Measurements from ENCODE around the gene ACOD1.

ACOD1 gene

GRCh38 chr13:76932076-76932475, 16.2 kb upstream of the ACOD1 start:
- Mint-ChIP-seq H3K4me1 (ENCODE audit: low read depth in 2 of 2) (no peaks in the 10 kb centered on the region), H3K9me3 (no peaks in the 10 kb centered on the region), H3K4me3 (no peak overlapping the region), H3K27me3 (peaks cover 6 to 11% of the 10 kb centered on the region in 2 donors), H3K36me3 (ENCODE audit: insufficient read depth) (no peaks in the 10 kb centered on the region), H3K27ac (no peak overlapping the region)
- DNase-seq = no peak
- no peak for ATAC-seq (replicated peaks)

DNA sequence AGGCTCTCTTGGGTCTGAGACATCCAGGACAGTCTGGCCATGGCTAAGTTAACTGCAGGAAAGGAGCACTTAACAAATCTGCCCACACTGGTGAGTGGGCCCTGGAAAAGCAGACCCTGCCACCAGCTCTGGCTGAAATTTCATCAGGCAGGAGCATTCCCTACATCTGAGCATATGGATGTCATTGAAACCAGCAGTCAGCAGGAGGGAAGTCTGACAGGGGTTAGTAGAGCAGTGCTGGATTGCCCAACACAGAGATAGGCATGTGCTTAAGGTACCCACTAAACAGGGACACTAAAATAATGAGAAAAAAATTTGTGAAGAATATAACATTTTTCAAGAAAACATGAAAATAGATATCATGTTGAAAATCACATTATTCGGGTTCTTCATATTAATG, 13.6 kb upstream of the ACOD1 start:
- Mint-ChIP-seq H3K27ac (no peak overlapping the region), H3K9me3 (no peaks in the 10 kb centered on the region), H3K4me1 (ENCODE audit: low read depth in 2 of 2) (no peaks in the 10 kb centered on the region), H3K36me3 (ENCODE audit: insufficient read depth) (no peaks in the 10 kb centered on the region), H3K27me3 (peaks cover 9 to 12% of the 10 kb centered on the region in 2 donors), H3K4me3 (no peak overlapping the region)
- DNase-seq (no peak), ATAC-seq (replicated peaks) (no peak)

- H3K36me3 Mint-ChIP-seq (ENCODE audit: insufficient read depth) = no peaks in the 10 kb centered on the region
- no peaks in the 10 kb centered on the region for H3K9me3 Mint-ChIP-seq
- H3K4me3 Mint-ChIP-seq = no peak overlapping the region
- peaks cover 21 to 22% of the 10 kb centered on the region in 2 donors for H3K27me3 Mint-ChIP-seq
- DNase-seq (no peak), ATAC-seq (replicated peaks) (no peak)
- H3K4me1 Mint-ChIP-seq (ENCODE audit: low read depth in 2 of 2) = no peaks in the 10 kb centered on the region
- no peak overlapping the region for H3K27ac Mint-ChIP-seq
Observed at GRCh38 chr13:76936763-76937162, 11.5 kb upstream of the ACOD1 start.

GRCh38 chr13:76937281-76937820, 11.0 kb upstream of the ACOD1 start:
- no peaks in the 10 kb centered on the region for H3K4me1 Mint-ChIP-seq (ENCODE audit: low read depth in 2 of 2)
- no peaks in the 10 kb centered on the region for H3K9me3 Mint-ChIP-seq
- no peaks in the 10 kb centered on the region for H3K36me3 Mint-ChIP-seq (ENCODE audit: insufficient read depth)
- no peak overlapping the region for H3K4me3 Mint-ChIP-seq
- peaks cover 21 to 22% of the 10 kb centered on the region in 2 donors for H3K27me3 Mint-ChIP-seq
- no peak for ATAC-seq (replicated peaks)
- DNase-seq = no peak
- no peak overlapping the region for H3K27ac Mint-ChIP-seq

GRCh38 chr13:76939215-76939614, 9.1 kb upstream of the ACOD1 start:
- H3K4me1 Mint-ChIP-seq (ENCODE audit: low read depth in 2 of 2) = no peaks in the 10 kb centered on the region
- H3K36me3 Mint-ChIP-seq (ENCODE audit: insufficient read depth) = no peaks in the 10 kb centered on the region
- H3K27ac Mint-ChIP-seq = no peak overlapping the region
- H3K27me3 Mint-ChIP-seq = peaks cover 21 to 22% of the 10 kb centered on the region in 2 donors
- no peak overlapping the region for H3K4me3 Mint-ChIP-seq
- H3K9me3 Mint-ChIP-seq = no peaks in the 10 kb centered on the region
- no peak for ATAC-seq (replicated peaks)
- DNase-seq = no peak

GRCh38 chr13:76942363-76942762, 5.9 kb upstream of the ACOD1 start:
- Mint-ChIP-seq H3K27ac (no peak overlapping the region), H3K4me3 (no peak overlapping the region), H3K9me3 (peaks cover 0 to 3% of the 10 kb centered on the region in 2 donors), H3K4me1 (ENCODE audit: low read depth in 2 of 2) (no peaks in the 10 kb centered on the region), H3K36me3 (ENCODE audit: insufficient read depth) (no peaks in the 10 kb centered on the region), H3K27me3 (peaks cover 21 to 22% of the 10 kb centered on the region in 2 donors)
- DNase-seq = no peak
- ATAC-seq (replicated peaks) = no peak

DNA sequence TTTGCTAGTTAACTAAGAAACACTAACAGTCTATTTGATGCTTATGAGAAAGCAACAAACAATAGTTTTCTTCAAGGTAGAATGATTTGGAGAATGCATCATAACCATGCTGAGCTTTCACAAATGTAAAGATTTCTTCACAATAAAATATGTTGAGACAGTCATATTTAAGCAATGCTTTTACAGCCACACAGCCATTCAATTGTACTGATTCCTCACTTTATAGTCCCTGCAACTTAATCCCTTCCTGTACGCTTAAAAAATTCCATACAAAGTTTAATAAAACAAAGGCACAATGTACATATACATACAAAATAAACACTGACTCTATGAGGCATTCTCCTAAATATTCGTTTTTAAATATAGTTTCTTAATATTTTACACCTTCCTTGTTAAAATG, 4.7 kb upstream of the ACOD1 start:
- Mint-ChIP-seq H3K36me3 (ENCODE audit: insufficient read depth) (no peaks in the 10 kb centered on the region), H3K27ac (no peak overlapping the region), H3K4me3 (no peak overlapping the region), H3K4me1 (ENCODE audit: low read depth in 2 of 2) (no peaks in the 10 kb centered on the region), H3K9me3 (peaks cover 0 to 3% of the 10 kb centered on the region in 2 donors), H3K27me3 (peaks cover 17 to 20% of the 10 kb centered on the region in 2 donors)
- ATAC-seq (replicated peaks) (no peak), DNase-seq (no peak)

DNA sequence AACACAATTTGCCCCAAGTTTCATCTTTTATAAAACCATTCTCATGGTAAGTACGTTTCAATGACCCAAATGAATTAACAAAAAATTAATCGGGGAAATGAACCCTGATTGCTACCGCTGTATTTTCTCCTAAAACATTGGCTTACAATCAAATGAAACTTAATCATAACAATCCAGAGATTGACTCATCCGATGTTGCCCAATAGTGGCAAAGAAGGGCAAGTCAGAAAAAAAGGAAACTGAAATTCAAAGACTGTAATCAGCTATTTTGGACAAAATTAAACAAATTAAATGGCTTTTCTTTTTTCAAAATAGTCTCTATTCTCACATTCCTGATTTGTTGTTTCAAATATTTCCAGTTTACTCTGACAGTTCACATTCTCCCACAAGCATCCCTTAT, 3.9 kb upstream of the ACOD1 start:
- H3K36me3 Mint-ChIP-seq (ENCODE audit: insufficient read depth) = no peaks in the 10 kb centered on the region
- ATAC-seq (replicated peaks) (no peak), DNase-seq (no peak)
- H3K4me3 Mint-ChIP-seq = no peak overlapping the region
- no peaks in the 10 kb centered on the region for H3K4me1 Mint-ChIP-seq (ENCODE audit: low read depth in 2 of 2)
- H3K27ac Mint-ChIP-seq = no peak overlapping the region
- H3K9me3 Mint-ChIP-seq = peaks cover 0 to 3% of the 10 kb centered on the region in 2 donors
- H3K27me3 Mint-ChIP-seq = peaks cover 16 to 19% of the 10 kb centered on the region in 2 donors

- Mint-ChIP-seq H3K4me1 (ENCODE audit: low read depth in 2 of 2) (no peaks in the 10 kb centered on the region), H3K27me3 (peaks cover 44 to 53% of the 10 kb centered on the region in 2 donors)
Observed at GRCh38 chr13:76950101-76950500, 1.8 kb downstream of the ACOD1 start.

DNA sequence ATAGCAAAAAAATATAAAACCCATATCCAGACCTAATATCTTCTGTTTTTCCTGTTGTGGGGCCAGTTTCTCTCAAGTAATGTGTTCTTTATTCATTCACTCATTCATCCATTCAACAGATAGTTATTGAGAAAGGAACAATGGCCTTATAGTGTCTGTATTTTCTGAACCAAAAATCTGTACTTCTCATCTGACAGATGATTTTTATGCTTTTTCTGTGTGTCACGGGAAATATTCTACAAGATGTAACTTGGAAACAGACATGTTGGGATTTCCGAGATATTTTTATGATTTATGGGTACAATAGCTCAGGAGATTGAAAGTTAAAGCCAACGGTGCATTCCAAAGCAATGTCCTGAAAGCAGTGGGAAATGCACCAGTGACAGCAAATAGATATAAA, 5.7 kb downstream of the ACOD1 start:
- Mint-ChIP-seq H3K4me1 (ENCODE audit: low read depth in 2 of 2) (no peaks in the 10 kb centered on the region), H3K27me3 (peaks cover 54 to 65% of the 10 kb centered on the region in 2 donors), H3K9me3 (no peaks in the 10 kb centered on the region), H3K4me3 (no peak overlapping the region), H3K36me3 (ENCODE audit: insufficient read depth) (no peaks in the 10 kb centered on the region), H3K27ac (no peak overlapping the region)
- ATAC-seq (replicated peaks) = no peak
- DNase-seq = no peak

More at GRCh38 chr13:76950101-76950500, 1.8 kb downstream of the ACOD1 start:
- H3K9me3 Mint-ChIP-seq = peaks cover 0 to 3% of the 10 kb centered on the region in 2 donors
- H3K4me3 Mint-ChIP-seq = no peak overlapping the region
- no peak for DNase-seq
- no peak overlapping the region for H3K27ac Mint-ChIP-seq
- no peaks in the 10 kb centered on the region for H3K36me3 Mint-ChIP-seq (ENCODE audit: insufficient read depth)
- ATAC-seq (replicated peaks) = no peak

DNA sequence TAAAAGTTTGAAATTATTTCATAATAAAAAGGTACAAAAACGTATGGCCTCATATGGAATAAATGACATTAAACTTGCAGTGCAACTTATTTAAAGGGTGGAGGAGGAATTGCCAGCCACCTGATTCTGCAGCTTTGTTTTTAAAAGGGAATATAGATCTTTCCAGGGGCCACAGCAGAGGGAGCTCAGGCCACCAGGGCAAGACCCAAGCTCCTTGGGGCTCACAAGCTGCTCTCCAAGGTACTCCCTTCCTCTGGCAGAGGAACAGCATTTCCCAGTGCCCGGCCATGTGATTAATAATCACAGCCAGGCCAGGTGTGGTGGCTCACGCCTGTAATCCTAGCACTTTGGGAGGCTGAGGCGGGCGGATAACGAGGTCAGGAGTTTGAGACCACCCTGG, 6.2 kb downstream of the ACOD1 start:
- H3K9me3 Mint-ChIP-seq = no peaks in the 10 kb centered on the region
- no peak overlapping the region for H3K4me3 Mint-ChIP-seq
- H3K4me1 Mint-ChIP-seq (ENCODE audit: low read depth in 2 of 2) = no peaks in the 10 kb centered on the region
- no peaks in the 10 kb centered on the region for H3K36me3 Mint-ChIP-seq (ENCODE audit: insufficient read depth)
- H3K27ac Mint-ChIP-seq = no peak overlapping the region
- DNase-seq = no peak
- ATAC-seq (replicated peaks) = no peak
- peaks cover 53 to 59% of the 10 kb centered on the region in 2 donors for H3K27me3 Mint-ChIP-seq

- Mint-ChIP-seq H3K27me3 (peaks cover 47 to 52% of the 10 kb centered on the region in 2 donors), H3K4me1 (ENCODE audit: low read depth in 2 of 2) (no peaks in the 10 kb centered on the region), H3K27ac (no peak overlapping the region), H3K4me3 (no peak overlapping the region), H3K36me3 (ENCODE audit: insufficient read depth) (no peaks in the 10 kb centered on the region), H3K9me3 (peaks cover 1 to 2% of the 10 kb centered on the region in 2 donors)
- DNase-seq (no peak), ATAC-seq (replicated peaks) (no peak)
Observed at GRCh38 chr13:76955193-76955592, 6.9 kb downstream of the ACOD1 start.

- Mint-ChIP-seq H3K36me3 (ENCODE audit: insufficient read depth) (no peaks in the 10 kb centered on the region), H3K4me1 (ENCODE audit: low read depth in 2 of 2) (no peaks in the 10 kb centered on the region), H3K27me3 (peaks cover 42 to 52% of the 10 kb centered on the region in 2 donors), H3K27ac (no peak overlapping the region), H3K9me3 (peaks cover 6% of the 10 kb centered on the region in 2 donors), H3K4me3 (no peak overlapping the region)
- ATAC-seq (replicated peaks) (no peak), DNase-seq (no peak)
Observed at GRCh38 chr13:76955661-76956060, 7.3 kb downstream of the ACOD1 start.

DNA sequence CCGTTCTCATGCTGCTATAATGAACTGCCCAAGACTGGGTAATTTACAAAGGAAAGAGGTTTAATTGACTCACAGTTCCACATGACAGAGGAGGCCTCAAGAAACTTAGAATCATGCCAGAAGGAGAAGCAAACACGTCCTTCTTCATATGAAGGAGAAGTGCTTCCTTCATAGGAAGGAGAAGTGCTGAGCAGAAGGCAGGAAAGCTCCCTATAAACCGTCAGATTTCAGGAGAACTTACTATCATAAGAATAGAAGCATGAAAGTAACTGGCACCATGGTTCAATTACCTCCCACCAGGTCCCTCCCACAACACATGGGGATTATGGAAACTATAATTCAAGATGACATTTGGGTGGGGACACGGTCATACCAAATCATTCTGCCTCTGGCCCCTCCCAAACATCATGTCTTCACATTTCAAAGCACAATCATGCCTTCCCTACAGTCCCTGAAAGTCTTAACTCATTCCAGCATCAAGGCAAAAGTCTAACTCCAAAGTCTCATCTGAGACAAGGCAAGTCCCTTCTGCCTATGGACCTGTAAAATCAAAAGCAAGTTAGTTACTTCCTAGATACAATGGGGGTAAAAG, 10.6 kb downstream of the ACOD1 start:
- Mint-ChIP-seq H3K27me3 (peaks cover 23 to 29% of the 10 kb centered on the region in 2 donors), H3K9me3 (peaks cover 9 to 11% of the 10 kb centered on the region in 2 donors), H3K27ac (no peak overlapping the region), H3K4me3 (no peak overlapping the region), H3K36me3 (ENCODE audit: insufficient read depth) (no peaks in the 10 kb centered on the region), H3K4me1 (ENCODE audit: low read depth in 2 of 2) (no peaks in the 10 kb centered on the region)
- no peak for ATAC-seq (replicated peaks)
- DNase-seq = no peak

Data from effector memory CD8-positive, alpha-beta T cell (primary cell).